Measurements from ENCODE around the gene SLC13A4. TPM values are rescaled to one million over a fixed set of nuclear protein-coding genes. Genes with fewer than 3 reads are reported as not detected.
A peak's percentile ranks its signal among the peaks of the same experiment; 100 is the strongest.

The SLC13A4 gene
- total RNA-seq, 2 donors from 2014 or later = 1.8 to 3.2 TPM

DNA sequence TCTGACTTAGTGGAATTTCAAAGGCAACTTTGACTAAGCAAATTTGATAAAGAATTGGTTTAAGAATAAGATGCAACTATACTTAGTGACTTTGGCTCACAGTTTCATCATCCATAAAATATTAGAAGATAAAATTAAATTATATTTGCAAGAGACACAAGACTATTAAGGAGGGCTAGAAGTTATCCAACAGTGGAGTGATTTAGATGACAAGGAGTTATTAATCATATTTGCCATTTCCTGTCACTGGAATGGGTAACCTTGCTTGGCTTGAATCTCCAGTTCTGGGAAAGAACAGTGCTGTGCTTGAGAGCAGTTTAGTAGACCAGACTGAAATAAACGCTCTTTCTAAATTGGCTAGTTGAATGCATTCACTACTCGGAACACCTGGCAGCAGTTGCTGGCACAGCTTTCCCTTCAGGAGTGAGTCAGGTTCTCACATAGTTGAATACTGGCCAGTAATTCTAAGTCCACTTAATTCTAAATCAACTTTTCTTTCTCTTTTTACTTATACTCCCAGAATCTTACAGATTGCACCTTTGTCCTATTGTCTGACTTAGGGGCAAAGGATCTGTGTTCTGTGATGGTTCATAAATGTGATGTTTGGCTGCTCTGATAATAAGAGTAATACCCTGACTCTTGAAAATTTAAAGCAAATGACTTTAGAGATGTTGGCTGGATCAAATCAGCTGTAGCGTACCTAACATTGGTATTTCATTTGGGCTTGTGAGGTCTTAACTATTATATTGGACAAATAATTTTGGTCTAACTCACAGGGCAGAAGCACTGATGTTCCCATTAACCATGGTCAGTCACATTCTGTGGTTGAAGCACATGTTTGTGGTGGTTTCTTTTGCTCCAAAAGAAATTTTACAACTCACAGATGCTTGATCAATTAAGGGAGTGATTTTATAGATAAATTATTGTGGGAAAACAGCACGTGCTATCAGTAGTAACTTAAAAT, 49.1 kb downstream of the SLC13A4 start:
- H3K9me3 Mint-ChIP-seq = no peaks in the 10 kb centered on the region
- Histone ChIP-seq H3K27me3 (ENCODE audit: control insufficient read depth, insufficient read depth, low read length, poor library complexity, severe bottlenecking) (no peaks in the 10 kb centered on the region), H3K4me1 (ENCODE audit: control insufficient read depth, insufficient read depth, low read length) (no peaks in the 10 kb centered on the region), H3K9ac (ENCODE audit: extremely low read depth, low read length, poor library complexity, severe bottlenecking) (no peak overlapping the region), H3K27ac (ENCODE audit: low read depth, low read length) (no peak overlapping the region), H3K9me3 (ENCODE audit: control insufficient read depth, low read length) (no peaks in the 10 kb centered on the region), H3K36me3 (ENCODE audit: control insufficient read depth, insufficient read depth, low read length) (peaks cover 45% of the 10 kb centered on the region), H3K4me3 (ENCODE audit: low read length) (no peak overlapping the region)
- peaks cover 2% of the 10 kb centered on the region for H3K4me1 Mint-ChIP-seq
- H3K4me3 Mint-ChIP-seq = no peak overlapping the region
- TF ChIP-seq, protein P1, sequence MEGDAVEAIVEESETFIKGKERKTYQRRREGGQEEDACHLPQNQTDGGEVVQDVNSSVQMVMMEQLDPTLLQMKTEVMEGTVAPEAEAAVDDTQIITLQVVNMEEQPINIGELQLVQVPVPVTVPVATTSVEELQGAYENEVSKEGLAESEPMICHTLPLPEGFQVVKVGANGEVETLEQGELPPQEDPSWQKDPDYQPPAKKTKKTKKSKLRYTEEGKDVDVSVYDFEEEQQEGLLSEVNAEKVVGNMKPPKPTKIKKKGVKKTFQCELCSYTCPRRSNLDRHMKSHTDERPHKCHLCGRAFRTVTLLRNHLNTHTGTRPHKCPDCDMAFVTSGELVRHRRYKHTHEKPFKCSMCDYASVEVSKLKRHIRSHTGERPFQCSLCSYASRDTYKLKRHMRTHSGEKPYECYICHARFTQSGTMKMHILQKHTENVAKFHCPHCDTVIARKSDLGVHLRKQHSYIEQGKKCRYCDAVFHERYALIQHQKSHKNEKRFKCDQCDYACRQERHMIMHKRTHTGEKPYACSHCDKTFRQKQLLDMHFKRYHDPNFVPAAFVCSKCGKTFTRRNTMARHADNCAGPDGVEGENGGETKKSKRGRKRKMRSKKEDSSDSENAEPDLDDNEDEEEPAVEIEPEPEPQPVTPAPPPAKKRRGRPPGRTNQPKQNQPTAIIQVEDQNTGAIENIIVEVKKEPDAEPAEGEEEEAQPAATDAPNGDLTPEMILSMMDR (conservative IDR thresholded peaks at IDR 0.05) = no peak
- WGBS, 2 experiments (ENCODE audit: insufficient coverage in 1 of 2, insufficient read length in 1 of 2) = 93 to 100% methylated on average over 2 to 3 of the region's 4 CpGs
- peaks cover 38% of the 10 kb centered on the region for H3K36me3 Mint-ChIP-seq (ENCODE audit: low read depth)
- no peak for DNase-seq
- H3K27ac Mint-ChIP-seq = no peak overlapping the region
- H3K27me3 Mint-ChIP-seq (ENCODE audit: insufficient read depth) = no peaks in the 10 kb centered on the region

DNA sequence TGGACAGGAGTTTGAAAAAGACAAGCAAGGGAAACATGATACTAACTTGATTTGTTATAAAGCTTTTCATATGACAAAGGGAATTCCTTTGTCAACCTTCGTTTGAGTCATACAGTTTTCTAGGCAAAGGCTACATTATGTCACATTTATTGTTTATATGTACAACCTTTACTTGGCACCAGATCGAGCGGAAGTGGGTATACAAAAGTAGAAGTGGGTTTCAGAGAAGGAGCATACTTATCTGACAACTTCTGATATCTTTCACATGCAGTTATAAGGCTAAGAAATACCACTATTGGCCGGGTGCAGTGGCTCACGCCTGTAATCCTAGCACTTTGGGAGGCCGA, 54.7 kb downstream of the SLC13A4 start:
- Mint-ChIP-seq H3K36me3 (ENCODE audit: low read depth) (peaks cover 35% of the 10 kb centered on the region), H3K27me3 (ENCODE audit: insufficient read depth) (no peaks in the 10 kb centered on the region), H3K4me1 (peaks cover 4% of the 10 kb centered on the region), H3K4me3 (no peak overlapping the region), H3K27ac (no peak overlapping the region), H3K9me3 (no peaks in the 10 kb centered on the region)
- H3K36me3 ChIP-seq (ENCODE audit: control insufficient read depth, insufficient read depth, low read length) = peaks cover 46% of the 10 kb centered on the region
- DNase-seq = no peak
- no peak overlapping the region for H3K9ac ChIP-seq (ENCODE audit: extremely low read depth, low read length, poor library complexity, severe bottlenecking)
- no peaks in the 10 kb centered on the region for H3K9me3 ChIP-seq (ENCODE audit: control insufficient read depth, low read length)
- H3K4me3 ChIP-seq (ENCODE audit: low read length) = no peak overlapping the region
- no peaks in the 10 kb centered on the region for H3K27me3 ChIP-seq (ENCODE audit: control insufficient read depth, insufficient read depth, low read length, poor library complexity, severe bottlenecking)
- no peaks in the 10 kb centered on the region for H3K4me1 ChIP-seq (ENCODE audit: control insufficient read depth, insufficient read depth, low read length)
- TF ChIP-seq, protein P1 (conservative IDR thresholded peaks at IDR 0.05) = no peak
- 91 to 92% methylated on average over 4 to 6 of the region's 6 CpGs for WGBS, 2 experiments (ENCODE audit: insufficient coverage in 1 of 2, insufficient read length in 1 of 2)
- no peak overlapping the region for H3K27ac ChIP-seq (ENCODE audit: low read depth, low read length)

DNA sequence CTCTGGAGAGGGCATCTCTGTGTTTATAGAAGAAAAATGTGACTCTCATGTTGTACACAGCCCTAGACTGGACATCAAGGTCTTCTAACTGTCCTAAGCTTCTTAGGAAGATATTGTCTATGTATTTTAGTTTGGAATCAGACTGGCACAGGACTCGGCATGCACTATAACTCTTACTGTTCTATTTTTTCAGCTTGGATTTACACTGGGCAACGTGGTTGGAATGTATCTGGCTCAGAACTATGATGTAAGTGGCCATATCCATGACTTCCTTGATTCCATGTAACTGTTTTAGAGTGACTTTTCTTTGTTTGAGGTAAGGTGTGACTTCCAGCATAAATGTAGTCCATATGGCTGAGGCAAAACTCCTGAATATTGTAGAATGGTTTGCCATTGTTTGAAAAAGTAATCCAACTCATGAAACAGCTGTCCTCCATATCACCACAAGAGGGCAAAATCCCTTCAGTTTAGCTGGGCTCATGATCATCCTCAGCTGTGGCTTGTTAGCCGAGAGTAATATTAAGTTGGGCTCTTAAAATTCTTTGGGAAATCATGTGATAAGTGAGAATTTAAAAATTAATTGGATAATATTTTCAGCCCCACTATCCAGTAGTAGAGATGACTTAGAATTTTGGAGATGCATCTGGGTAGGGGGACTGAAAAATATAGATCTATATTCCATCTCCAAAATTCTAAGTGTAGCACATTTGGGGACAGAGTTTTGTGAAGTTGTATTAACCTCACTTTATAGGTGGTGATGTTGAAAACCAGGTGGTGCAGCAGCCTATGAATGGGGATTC, 55.2 kb downstream of the SLC13A4 start:
- peaks cover 36% of the 10 kb centered on the region for H3K36me3 Mint-ChIP-seq (ENCODE audit: low read depth)
- no peak for DNase-seq
- peaks cover 4% of the 10 kb centered on the region for H3K4me1 Mint-ChIP-seq
- 83 to 88% methylated on average over 2 to 3 of the region's 3 CpGs for WGBS, 2 experiments (ENCODE audit: insufficient coverage in 1 of 2, insufficient read length in 1 of 2)
- Histone ChIP-seq H3K36me3 (ENCODE audit: control insufficient read depth, insufficient read depth, low read length) (peaks cover 40% of the 10 kb centered on the region), H3K27ac (ENCODE audit: low read depth, low read length) (no peak overlapping the region), H3K9ac (ENCODE audit: extremely low read depth, low read length, poor library complexity, severe bottlenecking) (no peak overlapping the region), H3K9me3 (ENCODE audit: control insufficient read depth, low read length) (no peaks in the 10 kb centered on the region), H3K27me3 (ENCODE audit: control insufficient read depth, insufficient read depth, low read length, poor library complexity, severe bottlenecking) (no peaks in the 10 kb centered on the region), H3K4me1 (ENCODE audit: control insufficient read depth, insufficient read depth, low read length) (no peaks in the 10 kb centered on the region), H3K4me3 (ENCODE audit: low read length) (no peak overlapping the region)
- TF ChIP-seq, protein P1 (conservative IDR thresholded peaks at IDR 0.05) = peak; percentile 90
- no peaks in the 10 kb centered on the region for H3K9me3 Mint-ChIP-seq
- H3K27me3 Mint-ChIP-seq (ENCODE audit: insufficient read depth) = no peaks in the 10 kb centered on the region
- no peak overlapping the region for H3K4me3 Mint-ChIP-seq
- no peak overlapping the region for H3K27ac Mint-ChIP-seq
